IPS DF 4.7 (cell line): ENCODE data around the gene PCDHGA10.
"Not testable (repeated sequence)": the region's sequence is repeated elsewhere in the genome, so short reads cannot be mapped to it uniquely, and the experiment has no call there.

ENCODE experiments used
- DNase-seq: peaks from one replicate; pipeline ENCODE4 v3.0.0-alpha.2; 2013; ENCODE audit warnings: low spot score; ENCODE audit errors: extremely low read depth

Gene PCDHGA10

DNA sequence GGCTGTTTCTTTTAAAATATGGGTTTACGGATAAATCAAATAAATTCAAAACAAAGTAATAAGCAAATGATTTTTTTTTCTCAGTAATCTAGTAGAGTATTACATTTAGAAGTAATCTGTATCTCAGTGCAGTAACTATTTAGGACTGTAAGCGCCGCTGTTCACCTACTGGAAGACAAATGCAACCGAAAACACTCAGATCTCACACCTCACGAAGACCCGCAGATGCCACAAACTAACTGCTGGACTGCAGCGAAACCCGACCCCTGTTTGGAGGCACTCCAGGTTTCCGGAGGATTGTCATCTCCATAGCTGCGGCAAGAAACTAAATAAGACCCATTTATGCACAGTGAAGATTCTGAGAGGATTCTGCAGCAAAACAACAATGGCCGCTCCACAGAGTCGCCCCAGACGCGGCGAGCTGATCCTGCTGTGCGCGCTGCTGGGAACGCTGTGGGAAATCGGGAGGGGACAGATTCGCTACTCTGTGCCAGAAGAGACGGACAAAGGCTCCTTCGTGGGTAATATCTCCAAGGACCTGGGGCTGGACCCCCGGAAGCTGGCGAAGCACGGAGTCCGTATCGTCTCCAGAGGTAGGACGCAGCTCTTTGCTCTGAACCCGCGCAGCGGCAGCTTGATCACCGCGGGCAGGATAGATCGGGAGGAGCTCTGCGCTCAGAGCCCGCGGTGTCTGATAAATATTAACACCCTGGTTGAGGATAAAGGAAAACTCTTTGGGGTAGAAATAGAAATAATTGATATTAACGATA is 20.2 kb upstream of the PCDHGA10 start, which contains the start of gene PCDHGA8:
Gene PCDHGA8, plus strand, starts transcription at position 205 of the 770 bp plus-strand sequence. Its CDS starts 181 bp downstream, at position 386.
- DNase-seq = no peak

DNA sequence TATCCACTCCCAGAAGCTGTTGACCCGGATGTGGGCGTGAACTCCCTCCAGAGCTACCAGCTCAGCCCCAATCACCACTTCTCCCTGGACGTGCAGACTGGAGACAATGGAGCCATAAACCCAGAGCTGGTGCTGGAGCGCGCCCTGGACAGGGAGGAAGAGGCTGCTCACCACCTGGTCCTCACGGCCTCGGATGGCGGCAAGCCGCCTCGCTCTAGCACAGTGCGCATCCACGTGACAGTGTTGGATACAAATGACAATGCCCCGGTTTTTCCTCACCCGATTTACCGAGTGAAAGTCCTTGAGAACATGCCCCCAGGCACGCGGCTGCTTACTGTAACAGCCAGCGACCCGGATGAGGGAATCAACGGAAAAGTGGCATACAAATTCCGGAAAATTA is 19.5 kb upstream of the PCDHGA10 start:
- no peak for DNase-seq

DNA sequence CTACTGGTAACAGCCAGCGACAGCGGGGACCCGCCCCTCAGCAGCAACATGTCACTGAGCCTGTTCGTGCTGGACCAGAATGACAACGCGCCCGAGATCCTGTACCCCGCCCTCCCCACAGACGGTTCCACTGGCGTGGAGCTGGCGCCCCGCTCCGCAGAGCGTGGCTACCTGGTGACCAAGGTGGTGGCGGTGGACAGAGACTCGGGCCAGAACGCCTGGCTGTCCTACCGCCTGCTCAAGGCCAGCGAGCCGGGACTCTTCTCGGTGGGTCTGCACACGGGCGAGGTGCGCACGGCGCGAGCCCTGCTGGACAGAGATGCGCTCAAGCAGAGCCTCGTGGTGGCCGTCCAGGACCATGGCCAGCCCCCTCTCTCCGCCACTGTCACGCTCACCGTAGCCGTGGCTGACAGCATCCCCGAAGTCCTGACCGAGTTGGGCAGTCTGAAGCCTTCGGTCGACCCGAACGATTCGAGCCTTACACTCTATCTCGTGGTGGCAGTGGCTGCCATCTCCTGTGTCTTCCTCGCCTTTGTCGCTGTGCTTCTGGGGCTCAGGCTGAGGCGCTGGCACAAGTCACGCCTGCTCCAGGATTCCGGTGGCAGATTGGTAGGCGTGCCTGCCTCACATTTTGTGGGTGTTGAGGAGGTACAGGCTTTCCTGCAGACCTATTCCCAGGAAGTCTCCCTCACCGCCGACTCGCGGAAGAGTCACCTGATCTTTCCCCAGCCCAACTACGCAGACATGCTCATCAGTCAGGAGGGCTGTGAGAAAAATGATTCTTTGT is 18.2 kb upstream of the PCDHGA10 start:
- not testable (repeated sequence) for DNase-seq

DNA sequence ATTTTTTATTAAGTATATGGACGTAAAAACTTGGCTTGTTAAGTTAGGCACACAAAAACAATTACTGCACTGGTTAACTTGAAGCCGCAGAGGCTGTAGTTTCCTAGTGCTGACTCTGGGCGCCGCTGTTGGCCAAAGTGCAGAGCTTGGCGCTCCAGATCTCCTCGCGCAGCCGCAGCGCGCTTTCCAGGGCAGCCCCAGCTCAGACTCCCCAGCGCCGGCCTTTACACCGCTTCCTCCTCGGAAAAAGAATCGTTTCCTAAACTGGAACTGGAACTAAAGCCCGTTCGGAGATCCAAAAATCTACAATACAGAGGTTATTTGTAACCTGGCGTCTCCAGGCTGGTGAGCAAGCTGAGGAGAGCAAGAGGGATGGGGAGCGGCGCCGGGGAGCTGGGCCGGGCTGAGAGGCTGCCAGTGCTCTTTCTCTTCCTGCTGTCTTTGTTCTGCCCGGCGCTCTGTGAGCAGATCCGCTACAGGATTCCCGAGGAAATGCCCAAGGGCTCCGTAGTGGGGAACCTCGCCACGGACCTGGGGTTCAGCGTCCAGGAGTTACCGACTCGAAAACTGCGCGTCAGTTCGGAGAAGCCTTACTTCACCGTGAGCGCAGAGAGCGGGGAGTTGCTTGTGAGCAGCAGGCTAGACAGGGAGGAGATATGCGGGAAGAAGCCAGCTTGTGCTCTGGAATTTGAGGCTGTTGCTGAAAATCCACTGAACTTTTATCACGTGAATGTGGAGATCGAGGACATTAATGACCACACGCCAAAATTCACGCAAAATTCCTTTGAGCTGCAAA is 14.8 kb upstream of the PCDHGA10 start, which contains the start of gene PCDHGB5:
Gene PCDHGB5, plus strand, starts transcription at position 192 of the 796 bp plus-strand sequence. Its CDS starts 181 bp downstream, at position 373.
- DNase-seq = not testable (repeated sequence)

DNA sequence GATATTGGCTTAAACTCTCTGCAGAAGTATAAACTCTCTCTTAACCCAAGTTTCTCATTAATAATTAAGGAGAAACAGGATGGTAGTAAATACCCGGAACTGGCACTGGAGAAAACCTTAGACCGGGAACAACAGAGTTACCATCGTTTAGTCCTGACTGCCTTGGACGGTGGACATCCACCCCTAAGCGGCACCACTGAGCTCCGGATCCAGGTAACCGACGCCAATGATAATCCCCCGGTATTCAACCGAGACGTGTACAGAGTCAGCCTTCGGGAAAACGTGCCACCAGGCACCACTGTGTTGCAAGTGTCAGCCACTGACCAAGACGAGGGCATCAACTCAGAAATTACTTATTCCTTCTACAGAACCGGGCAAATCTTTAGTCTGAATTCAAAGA is 14.2 kb upstream of the PCDHGA10 start:
- no peak for DNase-seq

DNA sequence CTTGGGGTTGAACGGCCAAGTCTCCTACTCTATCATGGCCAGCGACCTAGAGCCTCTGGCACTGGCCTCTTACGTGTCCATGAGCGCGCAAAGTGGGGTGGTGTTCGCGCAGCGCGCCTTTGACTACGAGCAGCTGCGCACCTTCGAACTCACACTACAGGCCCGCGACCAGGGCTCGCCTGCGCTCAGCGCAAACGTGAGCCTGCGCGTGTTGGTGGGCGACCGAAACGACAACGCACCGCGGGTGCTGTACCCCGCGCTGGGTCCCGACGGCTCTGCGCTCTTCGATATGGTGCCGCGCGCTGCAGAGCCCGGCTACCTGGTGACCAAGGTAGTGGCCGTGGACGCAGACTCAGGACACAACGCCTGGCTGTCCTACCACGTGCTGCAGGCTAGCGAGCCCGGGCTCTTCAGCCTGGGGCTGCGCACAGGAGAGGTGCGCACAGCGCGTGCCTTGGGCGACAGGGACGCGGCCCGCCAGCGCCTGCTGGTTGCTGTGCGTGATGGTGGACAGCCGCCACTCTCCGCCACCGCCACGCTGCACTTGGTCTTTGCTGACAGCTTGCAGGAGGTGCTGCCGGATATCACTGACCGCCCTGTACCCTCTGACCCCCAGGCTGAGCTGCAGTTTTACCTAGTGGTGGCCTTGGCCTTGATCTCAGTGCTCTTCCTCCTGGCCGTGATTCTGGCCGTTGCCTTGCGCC is 13.1 kb upstream of the PCDHGA10 start:
- no peak for DNase-seq

DNA sequence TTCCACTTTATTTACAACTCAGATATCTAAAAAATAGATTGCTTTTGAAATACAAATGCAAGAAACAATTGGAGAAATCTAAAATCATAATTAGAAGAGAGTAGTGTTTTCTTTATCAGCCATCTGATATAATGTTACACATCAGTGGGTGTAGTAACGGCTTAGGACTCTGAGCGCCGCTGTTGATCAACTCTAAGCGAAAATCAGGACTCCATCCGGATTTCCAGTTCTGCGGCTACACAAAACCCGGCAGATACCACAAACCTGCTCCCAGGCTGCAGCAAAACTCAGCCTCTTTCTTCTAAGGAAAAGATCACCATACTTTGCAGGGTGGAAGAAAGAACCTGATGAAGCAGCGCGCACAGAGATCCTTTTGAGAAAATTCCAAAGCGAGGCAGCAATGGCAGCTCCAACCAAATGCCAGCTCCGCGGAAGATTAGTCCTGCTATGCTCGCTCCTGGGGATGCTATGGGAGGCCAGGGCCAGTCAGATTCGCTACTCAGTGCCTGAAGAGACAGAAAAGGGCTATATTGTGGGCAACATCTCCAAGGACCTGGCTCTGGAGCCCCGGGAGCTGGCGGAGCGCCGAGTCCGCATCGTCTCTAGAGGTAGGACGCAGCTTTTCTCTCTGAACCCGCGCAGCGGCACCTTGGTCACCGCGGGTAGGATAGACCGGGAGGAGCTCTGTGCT is 10.1 kb upstream of the PCDHGA10 start, which contains the start of gene PCDHGA9:
Gene PCDHGA9, plus strand, starts transcription at position 226 of the 691 bp plus-strand sequence. Its CDS starts 175 bp downstream, at position 401.
- DNase-seq = no peak

DNA sequence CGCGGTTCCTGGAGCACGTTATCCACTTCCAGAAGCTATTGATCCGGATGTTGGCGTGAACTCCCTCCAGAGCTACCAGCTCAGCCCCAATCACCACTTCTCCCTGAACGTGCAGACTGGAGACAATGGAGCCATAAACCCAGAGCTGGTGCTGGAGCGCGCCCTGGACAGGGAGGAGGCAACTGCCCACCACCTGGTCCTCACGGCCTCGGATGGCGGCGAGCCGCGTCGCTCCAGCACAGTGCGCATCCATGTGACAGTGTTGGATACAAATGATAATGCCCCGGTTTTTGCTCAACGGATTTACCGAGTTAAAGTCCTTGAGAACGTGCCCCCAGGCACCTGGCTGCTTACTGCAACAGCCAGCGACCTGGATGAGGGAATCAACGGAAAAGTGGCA is 9.4 kb upstream of the PCDHGA10 start:
- DNase-seq = no peak

DNA sequence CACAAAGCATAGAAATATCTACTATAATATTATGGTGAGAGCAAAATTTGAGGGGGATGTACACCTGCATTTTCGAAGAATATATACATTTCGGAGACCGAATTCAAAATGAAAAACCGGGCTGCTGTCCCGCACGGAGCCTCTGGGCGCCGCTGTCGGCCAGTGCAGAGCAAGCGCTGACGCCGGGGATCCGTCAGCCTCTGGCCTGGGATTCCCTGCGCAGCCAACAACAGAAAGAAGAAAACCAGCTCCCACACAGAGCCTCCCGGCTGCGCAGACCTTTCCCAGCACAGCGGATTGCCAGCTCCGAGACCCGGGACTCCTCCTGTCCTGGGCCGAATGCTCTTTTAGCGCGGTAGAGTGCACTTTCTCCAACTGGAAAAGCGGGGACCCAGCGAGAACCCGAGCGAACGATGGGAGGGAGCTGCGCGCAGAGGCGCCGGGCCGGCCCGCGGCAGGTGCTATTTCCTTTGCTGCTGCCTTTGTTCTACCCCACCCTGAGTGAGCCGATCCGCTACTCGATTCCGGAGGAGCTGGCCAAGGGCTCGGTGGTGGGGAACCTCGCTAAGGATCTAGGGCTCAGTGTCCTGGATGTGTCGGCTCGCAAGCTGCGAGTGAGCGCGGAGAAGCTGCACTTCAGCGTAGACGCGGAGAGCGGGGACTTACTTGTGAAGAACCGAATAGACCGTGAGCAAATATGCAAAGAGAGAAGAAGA is 4.8 kb upstream of the PCDHGA10 start, which contains the start of gene PCDHGB6:
Gene PCDHGB6, plus strand, starts transcription at position 232 of the 716 bp plus-strand sequence. Its CDS starts 182 bp downstream, at position 414.
- DNase-seq = not testable (repeated sequence)

DNA sequence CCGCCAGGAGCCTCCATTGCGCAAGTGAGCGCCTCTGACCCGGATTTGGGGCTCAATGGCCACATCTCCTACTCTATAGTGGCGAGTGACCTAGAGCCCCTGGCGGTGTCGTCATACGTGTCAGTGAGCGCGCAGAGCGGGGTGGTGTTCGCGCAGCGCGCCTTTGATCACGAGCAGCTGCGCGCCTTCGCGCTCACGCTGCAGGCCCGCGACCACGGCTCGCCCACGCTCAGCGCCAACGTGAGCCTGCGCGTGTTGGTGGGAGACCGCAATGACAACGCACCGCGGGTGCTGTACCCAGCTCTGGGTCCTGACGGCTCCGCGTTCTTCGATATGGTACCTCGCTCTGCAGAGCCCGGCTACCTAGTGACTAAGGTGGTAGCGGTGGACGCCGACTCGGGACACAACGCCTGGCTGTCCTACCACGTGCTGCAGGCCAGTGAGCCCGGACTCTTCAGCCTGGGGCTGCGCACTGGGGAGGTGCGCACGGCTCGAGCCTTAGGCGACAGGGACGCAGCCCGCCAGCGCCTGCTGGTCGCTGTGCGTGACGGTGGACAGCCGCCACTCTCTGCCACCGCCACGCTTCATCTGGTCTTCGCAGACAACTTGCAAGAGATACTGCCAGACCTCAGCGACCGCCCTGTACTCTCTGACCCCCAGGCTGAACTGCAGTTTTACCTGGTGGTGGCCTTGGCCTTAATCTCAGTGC is 3.0 kb upstream of the PCDHGA10 start:
- no peak for DNase-seq

DNA sequence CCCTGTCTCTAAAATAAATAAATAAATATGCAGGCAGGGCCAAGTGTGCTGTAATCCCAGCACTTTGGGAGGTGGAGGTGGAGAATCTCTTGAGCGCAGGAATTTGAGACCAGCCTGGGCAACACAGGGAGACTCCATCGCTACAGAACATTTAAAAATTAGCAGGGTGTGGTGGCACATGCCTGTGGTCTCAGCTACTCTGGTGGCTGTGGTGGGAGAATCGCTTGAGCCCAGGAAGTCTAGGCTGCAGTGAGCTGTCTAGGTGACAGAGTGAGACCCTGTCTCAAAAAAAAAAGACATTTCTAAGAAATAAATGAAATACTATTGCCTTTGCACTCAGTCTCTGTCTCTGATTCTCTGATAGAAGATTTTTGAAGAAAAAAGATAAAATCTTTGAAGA is 1.2 kb upstream of the PCDHGA10 start:
- no peak for DNase-seq

DNA sequence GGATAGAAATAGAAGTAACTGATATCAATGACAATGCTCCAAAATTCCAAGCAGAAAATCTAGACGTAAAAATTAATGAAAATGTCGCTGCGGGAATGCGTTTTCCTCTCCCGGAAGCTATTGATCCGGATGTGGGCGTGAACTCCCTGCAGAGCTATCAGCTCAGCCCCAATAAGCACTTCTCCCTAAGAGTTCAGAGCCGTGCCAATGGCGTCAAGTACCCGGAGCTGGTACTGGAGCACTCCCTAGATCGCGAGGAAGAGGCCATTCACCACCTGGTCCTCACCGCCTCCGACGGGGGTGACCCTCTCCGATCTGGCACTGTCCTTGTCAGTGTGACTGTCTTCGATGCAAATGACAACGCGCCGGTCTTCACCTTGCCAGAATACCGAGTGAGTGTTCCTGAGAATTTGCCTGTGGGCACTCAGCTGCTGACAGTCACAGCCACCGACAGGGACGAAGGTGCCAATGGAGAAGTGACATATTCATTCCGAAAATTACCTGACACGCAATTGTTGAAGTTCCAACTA is 818 bp downstream of the PCDHGA10 start:
- no peak for DNase-seq

DNA sequence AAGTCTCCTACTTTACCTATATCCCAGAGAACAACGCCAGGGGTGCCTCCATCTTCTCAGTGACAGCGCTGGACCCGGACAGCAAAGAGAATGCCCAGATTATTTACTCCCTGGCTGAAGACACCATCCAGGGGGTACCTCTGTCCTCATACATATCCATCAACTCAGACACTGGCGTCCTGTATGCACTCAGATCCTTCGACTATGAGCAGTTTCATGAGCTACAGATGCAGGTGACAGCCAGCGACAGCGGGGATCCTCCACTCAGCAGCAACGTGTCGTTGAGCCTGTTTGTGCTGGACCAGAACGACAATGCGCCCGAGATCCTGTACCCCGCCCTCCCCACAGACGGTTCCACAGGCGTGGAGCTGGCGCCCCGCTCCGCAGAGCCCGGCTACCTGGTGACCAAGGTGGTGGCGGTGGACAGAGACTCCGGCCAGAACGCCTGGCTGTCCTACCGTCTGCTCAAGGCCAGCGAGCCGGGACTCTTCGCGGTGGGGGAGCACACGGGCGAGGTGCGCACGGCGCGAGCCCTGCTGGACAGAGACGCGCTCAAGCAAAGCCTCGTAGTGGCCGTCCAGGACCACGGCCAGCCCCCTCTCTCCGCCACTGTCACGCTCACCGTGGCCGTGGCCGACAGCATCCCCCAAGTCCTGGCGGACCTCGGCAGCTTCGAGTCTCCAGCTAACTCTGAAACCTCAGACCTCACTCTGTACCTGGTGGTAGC is 1.9 kb downstream of the PCDHGA10 start:
- not testable (repeated sequence) for DNase-seq

DNA sequence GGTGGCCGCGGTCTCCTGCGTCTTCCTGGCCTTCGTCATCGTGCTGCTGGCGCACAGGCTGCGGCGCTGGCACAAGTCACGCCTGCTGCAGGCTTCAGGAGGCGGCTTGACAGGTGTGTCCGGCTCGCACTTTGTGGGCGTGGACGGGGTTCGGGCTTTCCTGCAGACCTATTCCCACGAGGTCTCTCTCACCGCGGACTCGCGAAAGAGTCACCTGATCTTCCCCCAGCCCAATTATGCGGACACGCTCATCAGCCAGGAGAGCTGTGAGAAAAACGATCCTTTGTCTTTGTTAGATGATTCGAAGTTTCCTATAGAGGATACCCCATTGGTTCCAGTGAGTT is 2.5 kb downstream of the PCDHGA10 start:
- DNase-seq = not testable (repeated sequence)

DNA sequence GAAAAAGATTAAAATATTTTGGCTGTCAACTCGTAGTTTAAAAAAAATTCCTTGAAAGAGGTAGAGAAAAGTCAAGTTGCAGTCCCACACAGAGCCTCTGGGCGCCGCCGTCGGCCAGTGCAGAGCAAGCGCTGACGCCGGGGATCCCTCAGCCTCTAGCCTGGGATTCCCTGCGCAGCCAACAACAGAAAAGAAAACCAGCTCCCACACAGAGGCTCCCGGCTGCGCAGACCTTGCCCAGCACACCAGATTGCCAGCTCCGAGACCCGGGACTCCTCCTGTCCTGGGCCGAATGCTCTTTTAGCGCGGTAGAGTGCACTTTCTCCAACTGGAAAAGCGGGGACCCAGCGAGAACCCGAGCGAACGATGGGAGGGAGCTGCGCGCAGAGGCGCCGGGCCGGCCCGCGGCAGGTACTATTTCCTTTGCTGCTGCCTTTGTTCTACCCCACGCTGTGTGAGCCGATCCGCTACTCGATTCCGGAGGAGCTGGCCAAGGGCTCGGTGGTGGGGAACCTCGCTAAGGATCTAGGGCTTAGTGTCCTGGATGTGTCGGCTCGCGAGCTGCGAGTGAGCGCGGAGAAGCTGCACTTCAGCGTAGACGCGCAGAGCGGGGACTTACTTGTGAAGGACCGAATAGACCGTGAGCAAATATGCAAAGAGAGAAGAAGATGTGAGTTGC is 4.8 kb downstream of the PCDHGA10 start, which contains the start of gene PCDHGB7:
Gene PCDHGB7, plus strand, starts transcription at position 184 of the 679 bp plus-strand sequence. Its CDS starts 183 bp downstream, at position 367.
- DNase-seq = not testable (repeated sequence)

DNA sequence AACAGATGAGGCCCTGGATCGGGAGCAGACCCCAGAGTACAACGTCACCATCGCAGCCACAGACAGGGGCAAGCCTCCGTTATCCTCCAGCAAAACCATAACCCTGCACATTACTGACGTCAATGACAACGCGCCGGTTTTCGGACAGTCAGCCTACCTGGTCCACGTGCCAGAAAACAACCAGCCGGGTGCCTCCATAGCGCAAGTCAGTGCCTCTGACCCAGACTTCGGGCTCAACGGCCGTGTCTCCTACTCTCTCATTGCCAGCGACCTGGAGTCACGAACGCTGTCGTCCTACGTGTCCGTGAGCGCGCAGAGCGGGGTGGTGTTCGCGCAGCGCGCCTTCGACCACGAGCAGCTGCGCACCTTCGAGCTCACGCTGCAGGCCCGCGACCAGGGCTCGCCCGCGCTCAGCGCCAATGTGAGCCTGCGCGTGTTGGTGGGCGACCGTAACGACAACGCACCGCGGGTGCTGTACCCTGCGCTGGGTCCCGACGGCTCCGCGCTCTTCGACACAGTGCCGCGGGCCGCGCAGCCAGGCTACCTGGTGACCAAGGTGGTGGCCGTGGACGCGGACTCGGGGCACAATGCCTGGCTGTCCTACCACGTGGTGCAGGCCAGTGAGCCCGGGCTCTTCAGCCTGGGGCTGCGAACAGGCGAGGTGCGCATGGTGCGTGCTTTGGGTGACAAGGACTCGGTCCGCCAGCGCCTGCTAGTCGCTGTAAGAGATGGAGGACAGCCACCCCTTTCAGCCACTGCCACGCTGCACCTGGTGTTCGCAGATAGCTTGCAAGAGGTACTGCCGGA is 6.5 kb downstream of the PCDHGA10 start:
- DNase-seq = no peak
